ENCODE measurements around the gene DNAH9. TPM values are rescaled to one million over a fixed set of nuclear protein-coding genes. Genes with fewer than 3 reads are reported as not detected.

DNAH9 gene
- total and polyA plus RNA-seq, 11 donors, result 0.07 to 2.3 (median 0.49) TPM; not detected in 7

GRCh38 chr17:11553135-11553534 lies 45.1 kb upstream of the DNAH9 start:
- 35 to 69% (median 66%) methylated on average over 1 of the region's 1 CpG for WGBS, 4 donors
- DNase-seq (no peak), ATAC-seq (no peak)
- Histone ChIP-seq H3K9me3 (no peaks in the 10 kb centered on the region), H3K36me3 (no peaks in the 10 kb centered on the region), H3K27me3 (peaks cover 0 to 6% (median 0%) of the 10 kb centered on the region in 9 donors), H3K27ac (no peak overlapping the region), H3K4me3 (no peak overlapping the region), H3K4me1 (no peaks in the 10 kb centered on the region)
- intact Hi-C loops (cut with DNase I), result no loop called here
- TF ChIP-seq CTCF (IDR thresholded peaks at IDR 0.05) (no peak), POLR2A (IDR thresholded peaks at IDR 0.05) (no peak)

- Histone ChIP-seq H3K4me1 (no peaks in the 10 kb centered on the region), H3K9me3 (no peaks in the 10 kb centered on the region), H3K4me3 (no peak overlapping the region), H3K27ac (no peak overlapping the region), H3K36me3 (no peaks in the 10 kb centered on the region), H3K27me3 (peaks cover 0 to 6% (median 0%) of the 10 kb centered on the region in 9 donors)
- intact Hi-C loops (cut with DNase I), result no loop called here
- DNase-seq, result no peak
- 67 to 82% (median 73%) methylated on average over 1 of the region's 1 CpG for WGBS, 4 donors
- ATAC-seq, result no peak
- no peak for TF ChIP-seq POLR2A (IDR thresholded peaks at IDR 0.05)
- no peak for TF ChIP-seq CTCF (IDR thresholded peaks at IDR 0.05)
These were observed 44.2 kb upstream of the DNAH9 start for GRCh38 chr17:11554042-11554441.

- no peak overlapping the region for H3K4me3 ChIP-seq
- no peak overlapping the region for H3K27ac ChIP-seq
- TF ChIP-seq POLR2A (IDR thresholded peaks at IDR 0.05) (no peak), CTCF (IDR thresholded peaks at IDR 0.05) (no peak)
- no peaks in the 10 kb centered on the region for H3K9me3 ChIP-seq
- no peak for ATAC-seq
- H3K27me3 ChIP-seq, result peaks cover 0 to 6% (median 0%) of the 10 kb centered on the region in 9 donors
- intact Hi-C loops (cut with DNase I), result no loop called here
- 81 to 85% (median 82%) methylated on average over 5 of the region's 5 CpGs for WGBS, 4 donors
- no peaks in the 10 kb centered on the region for H3K4me1 ChIP-seq
- H3K36me3 ChIP-seq, result no peaks in the 10 kb centered on the region
- DNase-seq, result no peak
These were observed 43.7 kb upstream of the DNAH9 start for GRCh38 chr17:11554542-11554941.

- H3K36me3 ChIP-seq, result no peaks in the 10 kb centered on the region
- TF ChIP-seq POLR2A (IDR thresholded peaks at IDR 0.05), result no peak
- TF ChIP-seq CTCF (IDR thresholded peaks at IDR 0.05), result no peak
- H3K9me3 ChIP-seq, result no peaks in the 10 kb centered on the region
- no peaks in the 10 kb centered on the region for H3K4me1 ChIP-seq
- intact Hi-C loops (cut with DNase I), result no loop called here
- WGBS, 4 donors, result 82 to 87% (median 83%) methylated on average over 6 of the region's 6 CpGs
- ATAC-seq (no peak), DNase-seq (no peak)
- no peak overlapping the region for H3K4me3 ChIP-seq
- H3K27me3 ChIP-seq, result peaks cover 0 to 6% (median 0%) of the 10 kb centered on the region in 9 donors
- H3K27ac ChIP-seq, result no peak overlapping the region
These were observed 42.7 kb upstream of the DNAH9 start for GRCh38 chr17:11555530-11555929.
